Kidney (tissue), 14 donors: ENCODE data around the gene ZNF174. TPM values are rescaled to one million over a fixed set of nuclear protein-coding genes. Genes with fewer than 3 reads are reported as not detected.

Experiments used
- DNase-seq, 5 donors: peaks; one replicate each; pipeline ENCODE4 v3.0.0-alpha.2; 2013 to 2020
- FAIRE-seq: peaks from 2 replicates; lab custom pipeline; 2012; peaks lifted over from hg19 to GRCh38; lab: Jason Lieb, UNC
- H3K27ac ChIP-seq, 2 donors: one replicate each; pipeline ENCODE4 v1.7.0; 2013; ENCODE audit warnings: low read depth in 2 of 2, low read length in 2 of 2, inconsistent platforms in 1 of 2
- H3K27me3 ChIP-seq: one replicate; pipeline ENCODE4 v1.7.1; 2013; ENCODE audit warnings: low read length, inconsistent platforms; ENCODE audit not compliant: control insufficient read depth, insufficient read depth
- H3K36me3 ChIP-seq, 3 donors: one replicate each; pipeline versions ENCODE4 v1.7.0 to v1.7.1; 2013; ENCODE audit warnings: low read length in 3 of 3, control low read depth in 1 of 3, inconsistent platforms in 1 of 3; ENCODE audit not compliant: insufficient read depth in 3 of 3, control insufficient read depth in 2 of 3
- H3K4me1 ChIP-seq, 3 donors: one replicate each; pipeline versions ENCODE4 v1.7.0 to v1.7.1; 2013; ENCODE audit warnings: low read length in 3 of 3, inconsistent platforms in 1 of 3, low read depth in 1 of 3; ENCODE audit not compliant: control insufficient read depth in 2 of 3, insufficient read depth in 2 of 3
- H3K4me3 ChIP-seq, 3 donors: one replicate each; pipeline versions ENCODE4 v1.7.0 to v1.8.1; 2013; ENCODE audit warnings: low read length in 3 of 3, control low read depth in 1 of 3, inconsistent platforms in 1 of 3
- H3K9ac ChIP-seq, 3 donors: one replicate each; pipeline versions ENCODE4 v1.7.0 to v1.7.1; 2013; ENCODE audit warnings: low read length in 3 of 3, control low read depth in 1 of 3, inconsistent platforms in 1 of 3
- H3K9me3 ChIP-seq, 3 donors: one replicate each; pipeline versions ENCODE4 v1.7.0 to v1.7.1; 2013; ENCODE audit warnings: low read length in 3 of 3, control low read depth in 1 of 3, inconsistent platforms in 1 of 3; ENCODE audit not compliant: control insufficient read depth in 2 of 3, insufficient read depth in 1 of 3
- intact Hi-C: fragments of 100-400 bp; cut with DNase I; formaldehyde crosslinking; loops from one replicate; pipeline ENCODE4 v1.11.1; 2022
- polyA plus RNA-seq: library from polyadenylated mRNA; stranded (reverse); fragments of 350-450 nt; fragmentation: Illumina TruSeq; extraction: RNeasy Lipid Tissue Mini Kit (QIAGEN cat#74804); gene quantifications from one replicate; pipeline ENCODE4 v1.2.3, GENCODE V29; 2014; ENCODE audit warnings: low read depth, low replicate concordance; ENCODE audit not compliant: insufficient read depth
- total RNA-seq: library from RNA; stranded (reverse); fragmentation: NEBNext Ultra II Directional; extraction: Animal tissue kit (Norgen Biotek cat#: 25700); gene quantifications from one replicate; pipeline ENCODE4 v1.2.1, GENCODE V29; 2021
- TF ChIP-seq, protein P1 (sequence below): IDR thresholded peaks from 3 replicates; pipeline ENCODE4 v1.5.1; 2012; ENCODE audit warnings: mild to moderate bottlenecking, moderate library complexity, borderline replicate concordance; ENCODE audit not compliant: insufficient read depth; ENCODE audit errors: extremely low read depth
- donor health status: control.
- donor health status: control.
- donor health status: control.
- donor health status: control.
- donor health status: control.
- donor health status: DM: yes; HTN: yes; CAD: no.
- donor health status: Normal renal cell carcinoma (clear cell type).

ZNF174 gene
- total and polyA plus RNA-seq, 2 donors from 2014 or later: 10.9 to 12.4 TPM

DNA sequence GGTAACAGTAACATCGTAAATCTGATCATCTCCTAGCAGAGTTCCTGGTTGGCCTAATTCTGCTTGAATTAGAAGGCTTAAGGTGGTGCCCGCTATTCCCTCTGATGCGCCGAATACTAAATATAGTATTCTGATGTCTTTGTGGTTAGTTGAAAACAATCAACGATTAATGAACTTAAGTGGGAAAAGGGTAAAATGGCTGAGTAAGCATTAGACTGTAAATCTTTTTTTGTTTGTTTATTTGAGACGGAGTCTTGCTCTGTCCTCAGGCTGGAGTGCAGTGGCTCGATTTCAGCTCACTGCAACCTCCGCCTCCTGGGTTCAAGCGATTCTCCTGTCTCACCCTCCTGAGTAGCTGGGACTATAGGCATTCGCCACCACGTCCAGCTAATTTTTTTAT, 31.9 kb upstream of the ZNF174 start:
- Histone ChIP-seq H3K27me3 (no peaks in the 10 kb centered on the region), H3K9me3 (peaks cover 0 to 14% (median 0%) of the 10 kb centered on the region in 3 donors), H3K4me3 (no peak overlapping the region), H3K4me1 (no peaks in the 10 kb centered on the region), H3K36me3 (no peaks in the 10 kb centered on the region), H3K9ac (no peak overlapping the region), H3K27ac (no peak overlapping the region)
- no peak for DNase-seq
- intact Hi-C loops: no loop called here
- TF ChIP-seq, protein P1, sequence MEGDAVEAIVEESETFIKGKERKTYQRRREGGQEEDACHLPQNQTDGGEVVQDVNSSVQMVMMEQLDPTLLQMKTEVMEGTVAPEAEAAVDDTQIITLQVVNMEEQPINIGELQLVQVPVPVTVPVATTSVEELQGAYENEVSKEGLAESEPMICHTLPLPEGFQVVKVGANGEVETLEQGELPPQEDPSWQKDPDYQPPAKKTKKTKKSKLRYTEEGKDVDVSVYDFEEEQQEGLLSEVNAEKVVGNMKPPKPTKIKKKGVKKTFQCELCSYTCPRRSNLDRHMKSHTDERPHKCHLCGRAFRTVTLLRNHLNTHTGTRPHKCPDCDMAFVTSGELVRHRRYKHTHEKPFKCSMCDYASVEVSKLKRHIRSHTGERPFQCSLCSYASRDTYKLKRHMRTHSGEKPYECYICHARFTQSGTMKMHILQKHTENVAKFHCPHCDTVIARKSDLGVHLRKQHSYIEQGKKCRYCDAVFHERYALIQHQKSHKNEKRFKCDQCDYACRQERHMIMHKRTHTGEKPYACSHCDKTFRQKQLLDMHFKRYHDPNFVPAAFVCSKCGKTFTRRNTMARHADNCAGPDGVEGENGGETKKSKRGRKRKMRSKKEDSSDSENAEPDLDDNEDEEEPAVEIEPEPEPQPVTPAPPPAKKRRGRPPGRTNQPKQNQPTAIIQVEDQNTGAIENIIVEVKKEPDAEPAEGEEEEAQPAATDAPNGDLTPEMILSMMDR: no peak
- FAIRE-seq: no peak

DNA sequence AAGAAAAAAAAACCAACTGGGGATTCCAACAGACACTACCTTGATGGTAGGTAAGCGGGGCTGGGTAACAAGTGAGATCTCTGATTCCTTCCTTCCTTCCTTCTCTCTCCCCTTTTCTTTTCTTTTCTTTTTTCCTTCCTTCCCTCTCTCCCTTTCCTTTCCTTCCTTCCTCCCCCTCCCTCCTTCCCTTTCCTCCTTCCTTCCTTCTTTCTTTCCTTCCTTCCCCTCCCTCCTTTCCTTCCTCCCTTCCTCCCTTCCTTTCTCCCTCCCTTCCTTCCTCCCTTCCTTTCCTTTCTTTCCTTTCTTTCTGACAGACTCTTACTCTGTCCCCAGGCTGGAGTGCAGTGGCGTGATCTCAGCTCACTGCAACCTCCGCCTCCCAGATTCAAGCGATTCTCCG, 25.3 kb upstream of the ZNF174 start:
- Histone ChIP-seq H3K9ac (no peak overlapping the region), H3K36me3 (no peaks in the 10 kb centered on the region), H3K27me3 (no peaks in the 10 kb centered on the region), H3K9me3 (peaks cover 2 to 64% (median 6%) of the 10 kb centered on the region in 3 donors), H3K4me3 (no peak overlapping the region), H3K4me1 (no peaks in the 10 kb centered on the region), H3K27ac (no peak overlapping the region)
- intact Hi-C loops: no loop called here
- DNase-seq: no peak
- FAIRE-seq: no peak
- TF ChIP-seq, protein P1: no peak

DNA sequence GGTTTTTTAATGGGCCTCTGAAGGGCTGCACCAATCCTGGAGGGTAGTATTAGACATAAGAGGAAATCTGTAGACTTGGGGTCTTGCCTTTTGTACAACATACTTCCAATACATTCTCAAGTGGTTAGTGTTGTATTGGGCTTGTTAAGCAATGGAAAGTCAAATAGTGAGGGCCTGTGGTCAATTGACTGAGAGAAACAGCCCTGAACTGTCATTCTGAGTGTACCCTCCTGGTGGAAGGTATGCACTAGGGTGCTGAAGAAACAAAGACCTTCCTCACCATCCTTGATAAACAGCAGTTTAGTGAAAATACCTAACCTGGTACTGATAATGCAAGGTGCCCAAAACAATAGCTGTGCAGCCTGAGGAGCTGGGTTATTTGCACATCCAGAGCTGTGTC, 23.1 kb upstream of the ZNF174 start:
- Histone ChIP-seq H3K27me3 (no peaks in the 10 kb centered on the region), H3K4me3 (no peak overlapping the region), H3K27ac (no peak overlapping the region), H3K36me3 (peaks cover 8 to 9% (median 9%) of the 10 kb centered on the region in 3 donors), H3K4me1 (no peaks in the 10 kb centered on the region), H3K9me3 (peaks cover 11 to 82% (median 27%) of the 10 kb centered on the region in 3 donors), H3K9ac (no peak overlapping the region)
- TF ChIP-seq, protein P1: no peak
- DNase-seq (no peak), FAIRE-seq (no peak)
- intact Hi-C loops: no loop called here

DNA sequence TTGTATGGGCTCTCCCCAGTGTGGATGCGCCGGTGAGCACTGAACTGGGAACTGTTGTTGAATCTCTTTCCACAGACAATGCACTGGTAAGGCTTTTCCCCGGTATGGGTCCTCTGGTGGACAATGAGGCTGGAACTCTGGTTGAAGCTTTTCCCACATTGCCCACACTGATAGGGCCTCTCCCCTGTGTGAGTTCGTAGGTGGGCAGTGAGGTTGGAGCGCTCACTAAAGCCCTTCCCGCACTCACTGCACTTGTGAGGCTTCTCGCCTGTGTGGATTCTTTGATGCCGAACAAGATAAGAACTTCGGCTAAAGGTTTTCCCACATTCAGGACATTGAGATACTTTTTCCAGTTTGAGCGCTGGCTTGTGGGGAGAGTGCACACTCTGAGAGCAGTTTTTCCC, 18.0 kb upstream of the ZNF174 start:
- TF ChIP-seq, protein P1: no peak
- DNase-seq: no peak
- H3K9me3 ChIP-seq: peaks cover 15 to 75% (median 46%) of the 10 kb centered on the region in 3 donors
- no peaks in the 10 kb centered on the region for H3K4me1 ChIP-seq
- peaks cover 20 to 41% (median 36%) of the 10 kb centered on the region in 3 donors for H3K36me3 ChIP-seq
- FAIRE-seq: no peak
- H3K27ac ChIP-seq: no peak overlapping the region
- H3K9ac ChIP-seq: no peak overlapping the region
- intact Hi-C loops: no loop called here
- no peaks in the 10 kb centered on the region for H3K27me3 ChIP-seq
- H3K4me3 ChIP-seq: peak overlapping the region in 2 of 3 donors; percentile 4 to 15
